Measurements from ENCODE around the gene POLD3.

Gene POLD3

GRCh38 chr11:74566146-74566960 lies 26.0 kb upstream of the POLD3 start:
- TF ChIP-seq FOXP2 (optimal IDR thresholded peaks at IDR 0.05; ENCODE audit: borderline replicate concordance, extremely low read depth, extremely low read length, insufficient read depth) (no peak), TAF1 (IDR thresholded peaks at IDR 0.05; ENCODE audit: borderline replicate concordance, insufficient read depth, low read length) (no peak), SIN3A (IDR thresholded peaks at IDR 0.05; ENCODE audit: borderline replicate concordance, insufficient read depth, low read length) (no peak), POLR2AphosphoS5 (IDR thresholded peaks at IDR 0.05; ENCODE audit: low read depth, low read length) (no peak)
- TF ChIP-seq, protein P1, sequence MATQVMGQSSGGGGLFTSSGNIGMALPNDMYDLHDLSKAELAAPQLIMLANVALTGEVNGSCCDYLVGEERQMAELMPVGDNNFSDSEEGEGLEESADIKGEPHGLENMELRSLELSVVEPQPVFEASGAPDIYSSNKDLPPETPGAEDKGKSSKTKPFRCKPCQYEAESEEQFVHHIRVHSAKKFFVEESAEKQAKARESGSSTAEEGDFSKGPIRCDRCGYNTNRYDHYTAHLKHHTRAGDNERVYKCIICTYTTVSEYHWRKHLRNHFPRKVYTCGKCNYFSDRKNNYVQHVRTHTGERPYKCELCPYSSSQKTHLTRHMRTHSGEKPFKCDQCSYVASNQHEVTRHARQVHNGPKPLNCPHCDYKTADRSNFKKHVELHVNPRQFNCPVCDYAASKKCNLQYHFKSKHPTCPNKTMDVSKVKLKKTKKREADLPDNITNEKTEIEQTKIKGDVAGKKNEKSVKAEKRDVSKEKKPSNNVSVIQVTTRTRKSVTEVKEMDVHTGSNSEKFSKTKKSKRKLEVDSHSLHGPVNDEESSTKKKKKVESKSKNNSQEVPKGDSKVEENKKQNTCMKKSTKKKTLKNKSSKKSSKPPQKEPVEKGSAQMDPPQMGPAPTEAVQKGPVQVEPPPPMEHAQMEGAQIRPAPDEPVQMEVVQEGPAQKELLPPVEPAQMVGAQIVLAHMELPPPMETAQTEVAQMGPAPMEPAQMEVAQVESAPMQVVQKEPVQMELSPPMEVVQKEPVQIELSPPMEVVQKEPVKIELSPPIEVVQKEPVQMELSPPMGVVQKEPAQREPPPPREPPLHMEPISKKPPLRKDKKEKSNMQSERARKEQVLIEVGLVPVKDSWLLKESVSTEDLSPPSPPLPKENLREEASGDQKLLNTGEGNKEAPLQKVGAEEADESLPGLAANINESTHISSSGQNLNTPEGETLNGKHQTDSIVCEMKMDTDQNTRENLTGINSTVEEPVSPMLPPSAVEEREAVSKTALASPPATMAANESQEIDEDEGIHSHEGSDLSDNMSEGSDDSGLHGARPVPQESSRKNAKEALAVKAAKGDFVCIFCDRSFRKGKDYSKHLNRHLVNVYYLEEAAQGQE (IDR thresholded peaks at IDR 0.05; ENCODE audit: insufficient read depth in 1 of 2, low read depth in 2 of 2, low read length in 2 of 2): no peak

DNA sequence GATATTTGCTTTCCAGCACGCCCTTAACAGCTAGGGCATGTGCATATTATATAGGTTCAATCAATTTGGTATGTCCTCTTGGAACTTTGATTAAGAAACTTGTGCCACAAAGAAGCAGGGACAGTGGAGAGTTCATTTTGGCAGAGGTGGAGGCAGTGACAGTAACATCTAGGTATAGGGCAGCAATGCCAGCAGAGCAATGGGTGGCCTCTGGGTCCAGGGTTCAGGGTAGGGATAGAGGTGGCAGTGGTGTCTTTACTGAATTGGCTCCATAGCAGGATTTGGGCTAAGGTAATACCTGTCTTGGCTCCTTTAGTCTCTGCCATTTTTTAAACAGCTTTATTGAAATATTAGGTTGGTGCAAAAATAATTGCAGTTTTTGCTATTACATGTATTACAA lies 24.4 kb upstream of the POLD3 start:
- TF ChIP-seq FOXP2 (optimal IDR thresholded peaks at IDR 0.05; ENCODE audit: borderline replicate concordance, extremely low read depth, extremely low read length, insufficient read depth) (no peak), POLR2AphosphoS5 (IDR thresholded peaks at IDR 0.05; ENCODE audit: low read depth, low read length) (no peak), SIN3A (IDR thresholded peaks at IDR 0.05; ENCODE audit: borderline replicate concordance, insufficient read depth, low read length) (no peak), TAF1 (IDR thresholded peaks at IDR 0.05; ENCODE audit: borderline replicate concordance, insufficient read depth, low read length) (no peak)
- TF ChIP-seq, protein P1 (IDR thresholded peaks at IDR 0.05; ENCODE audit: insufficient read depth in 1 of 2, low read depth in 2 of 2, low read length in 2 of 2): no peak

GRCh38 chr11:74570266-74571061 lies 21.9 kb upstream of the POLD3 start:
- TF ChIP-seq TAF1 (IDR thresholded peaks at IDR 0.05; ENCODE audit: borderline replicate concordance, insufficient read depth, low read length) (no peak), FOXP2 (optimal IDR thresholded peaks at IDR 0.05; ENCODE audit: borderline replicate concordance, extremely low read depth, extremely low read length, insufficient read depth) (no peak), POLR2AphosphoS5 (IDR thresholded peaks at IDR 0.05; ENCODE audit: low read depth, low read length) (no peak), SIN3A (IDR thresholded peaks at IDR 0.05; ENCODE audit: borderline replicate concordance, insufficient read depth, low read length) (no peak)
- TF ChIP-seq, protein P1 (IDR thresholded peaks at IDR 0.05; ENCODE audit: insufficient read depth in 1 of 2, low read depth in 2 of 2, low read length in 2 of 2): no peak

- TF ChIP-seq FOXP2 (optimal IDR thresholded peaks at IDR 0.05; ENCODE audit: borderline replicate concordance, extremely low read depth, extremely low read length, insufficient read depth): no peak
- no peak for TF ChIP-seq SIN3A (IDR thresholded peaks at IDR 0.05; ENCODE audit: borderline replicate concordance, insufficient read depth, low read length)
- no peak for TF ChIP-seq TAF1 (IDR thresholded peaks at IDR 0.05; ENCODE audit: borderline replicate concordance, insufficient read depth, low read length)
- no peak for TF ChIP-seq POLR2AphosphoS5 (IDR thresholded peaks at IDR 0.05; ENCODE audit: low read depth, low read length)
- TF ChIP-seq, protein P1 (IDR thresholded peaks at IDR 0.05; ENCODE audit: insufficient read depth in 1 of 2, low read depth in 2 of 2, low read length in 2 of 2): no peak
Measured at GRCh38 chr11:74571062-74571399, 21.4 kb upstream of the POLD3 start.

Data from PFSK-1 (cell line).